A172 (cell line): Measurements from ENCODE around the gene CLEC16A. TPM values are rescaled to one million over a fixed set of nuclear protein-coding genes. Genes with fewer than 3 reads are reported as not detected.
A peak's percentile ranks its signal among the peaks of the same experiment; 100 is the strongest.

Source experiments
- DNase-seq: peaks from one replicate; pipeline ENCODE4 v3.0.0-alpha.2; 2015; ENCODE audit warnings: low spot score
- total RNA-seq: library from RNA; depleted of rRNA; stranded (reverse); fragments of >200 nt; shearing (Covaris generic); gene quantifications from 2 replicates; pipeline ENCODE4 v1.2.3, GENCODE V29; 2014

CLEC16A gene
- total RNA-seq, 1 experiment from 2014 or later, result 17.3 TPM

DNA sequence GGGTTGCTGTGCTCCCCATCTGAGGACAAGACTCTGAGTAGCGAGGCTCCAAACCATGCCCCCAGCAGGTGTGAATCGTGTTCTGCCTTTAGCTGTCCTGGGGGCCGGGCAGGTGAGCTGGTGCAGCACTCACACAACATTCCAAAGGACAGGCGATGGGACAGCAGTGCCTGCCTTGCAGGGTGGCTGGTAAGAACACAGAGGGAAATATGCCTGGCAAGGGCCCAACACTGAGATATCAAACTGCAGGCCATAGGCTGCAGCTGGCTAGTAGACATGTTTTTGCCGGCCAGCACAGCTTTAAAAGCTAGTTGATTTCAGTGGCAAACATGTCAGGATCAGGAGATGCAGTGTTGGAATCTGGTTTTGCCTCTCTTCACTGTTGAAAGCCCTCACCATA, 23.6 kb downstream of the CLEC16A start:
- no peak for DNase-seq

- no peak for DNase-seq
Observed at GRCh38 chr16:10968498-10968897, 24.1 kb downstream of the CLEC16A start.

DNA sequence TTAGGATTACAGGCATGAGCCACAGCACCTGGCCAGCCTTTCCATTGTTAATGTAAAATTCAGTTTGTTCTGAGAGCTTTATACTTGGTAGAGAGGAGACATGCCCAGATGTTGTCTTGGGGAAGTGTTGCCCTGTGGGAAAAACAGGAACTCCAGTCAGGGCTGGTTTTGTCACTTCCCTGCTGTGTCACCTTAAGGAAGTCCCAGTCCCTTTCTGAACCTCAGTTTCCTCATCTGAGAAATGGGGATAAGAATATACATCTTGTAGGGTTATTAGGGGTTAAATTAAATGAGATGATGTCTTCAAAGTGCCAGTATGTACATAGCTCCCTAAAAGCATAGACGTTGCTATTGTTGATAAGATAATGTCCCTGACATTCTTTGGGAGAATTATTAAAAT, 25.3 kb downstream of the CLEC16A start:
- DNase-seq, result no peak

DNA sequence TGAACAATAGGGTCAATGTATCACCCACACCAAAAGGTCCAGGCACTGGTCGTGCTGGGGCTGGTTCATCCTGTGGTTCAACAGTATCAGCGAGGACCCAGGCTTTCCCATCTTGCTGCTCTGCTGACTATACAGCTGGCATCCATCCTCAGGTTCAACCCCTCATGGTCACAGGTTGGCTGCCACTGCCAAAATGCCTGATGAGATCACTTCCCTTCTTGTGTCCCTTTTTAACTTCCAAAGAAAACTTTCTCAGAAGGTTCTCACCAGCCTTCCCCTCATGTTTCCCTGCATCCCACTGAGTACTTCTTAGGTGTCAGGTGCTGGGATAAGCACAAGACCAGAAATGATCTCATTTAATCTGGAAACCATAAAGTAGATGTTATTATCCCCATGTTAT, 25.7 kb downstream of the CLEC16A start:
- no peak for DNase-seq

GRCh38 chr16:10971560-10971961, 27.2 kb downstream of the CLEC16A start:
- peak; percentile 85 for DNase-seq

DNA sequence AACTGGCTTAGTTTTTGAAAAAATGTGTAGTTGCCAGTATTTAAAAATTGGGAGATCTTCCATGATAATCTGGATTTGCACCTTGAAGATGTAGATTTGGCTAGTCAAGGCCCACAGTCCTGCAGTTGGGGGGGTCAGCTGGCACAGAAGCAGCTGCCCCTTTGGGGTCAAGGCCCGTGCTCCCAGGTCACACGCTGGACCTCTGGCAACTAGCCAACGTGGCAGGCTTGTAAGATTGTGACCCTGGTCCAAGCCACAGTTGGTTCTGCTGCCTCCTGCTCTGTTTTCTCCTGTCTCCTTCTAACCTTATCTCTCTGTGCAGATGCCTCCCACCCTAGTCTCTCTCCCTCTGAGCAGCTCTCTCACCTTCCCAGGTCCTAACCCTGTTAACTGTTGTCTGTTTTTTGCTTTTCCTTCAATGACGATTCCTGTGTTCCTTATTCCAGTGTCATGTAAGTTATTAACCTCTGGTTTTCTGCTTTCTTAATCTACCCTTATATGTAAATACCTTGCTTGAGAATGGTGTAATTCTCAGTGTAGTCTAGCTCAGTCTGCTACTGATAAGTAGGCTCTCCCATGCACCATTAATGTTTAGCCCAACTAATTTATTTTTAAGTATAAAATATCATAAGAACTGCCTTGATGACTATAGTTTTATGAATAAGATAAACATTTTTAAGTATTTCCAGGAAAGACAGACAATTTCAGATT, 27.9 kb downstream of the CLEC16A start:
- no peak for DNase-seq

- DNase-seq, result no peak
Observed at GRCh38 chr16:10972819-10973464, 28.6 kb downstream of the CLEC16A start.

GRCh38 chr16:10976634-10977033, 32.3 kb downstream of the CLEC16A start:
- no peak for DNase-seq

- DNase-seq, result no peak
Observed at GRCh38 chr16:10978124-10978523, 33.8 kb downstream of the CLEC16A start.

GRCh38 chr16:10978871-10979446, 34.6 kb downstream of the CLEC16A start:
- DNase-seq, result no peak

DNA sequence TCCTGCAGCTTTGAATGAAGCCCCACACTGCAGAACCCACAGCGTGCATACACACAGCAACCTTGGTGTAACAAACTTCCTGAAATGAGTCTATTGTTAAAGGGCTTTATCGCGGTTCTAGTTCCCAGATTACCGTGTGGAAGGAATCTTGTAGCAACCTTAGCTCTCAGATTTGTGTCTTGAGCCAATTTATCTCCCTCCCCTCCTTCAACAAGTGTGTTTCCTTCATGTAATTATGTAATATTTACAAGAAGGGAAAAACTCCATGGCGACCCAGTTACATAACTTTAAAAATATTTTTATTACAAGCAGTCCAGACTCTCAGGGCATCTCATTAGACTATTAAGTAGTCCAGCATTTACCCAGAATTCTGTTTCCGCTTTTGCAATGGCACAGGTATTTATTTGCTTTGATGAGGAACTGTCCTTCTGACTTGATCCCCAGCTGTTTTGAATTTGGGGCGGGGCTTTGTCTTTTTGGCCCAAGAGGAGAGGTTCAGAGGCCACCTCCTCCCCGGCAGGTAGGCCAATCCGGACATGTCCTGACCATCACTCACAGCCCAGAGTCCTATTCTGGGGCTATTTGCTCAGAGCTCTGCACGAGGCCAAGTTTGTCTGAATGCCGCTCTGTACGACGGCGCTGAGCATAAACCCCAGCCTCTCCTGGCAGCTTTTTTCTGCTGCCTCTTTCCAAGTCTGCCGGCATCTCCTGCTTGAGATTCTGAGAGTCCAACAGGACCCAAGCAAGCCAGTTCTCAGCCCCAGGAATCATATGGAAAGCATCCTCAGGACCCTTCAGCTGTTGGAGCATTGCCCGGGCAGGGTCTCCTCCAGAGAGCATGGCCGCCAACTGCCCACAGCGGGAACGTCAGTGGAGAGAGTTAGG, 35.6 kb downstream of the CLEC16A start:
- no peak for DNase-seq

- no peak for DNase-seq
Observed at GRCh38 chr16:10980813-10981212, 36.4 kb downstream of the CLEC16A start.

DNA sequence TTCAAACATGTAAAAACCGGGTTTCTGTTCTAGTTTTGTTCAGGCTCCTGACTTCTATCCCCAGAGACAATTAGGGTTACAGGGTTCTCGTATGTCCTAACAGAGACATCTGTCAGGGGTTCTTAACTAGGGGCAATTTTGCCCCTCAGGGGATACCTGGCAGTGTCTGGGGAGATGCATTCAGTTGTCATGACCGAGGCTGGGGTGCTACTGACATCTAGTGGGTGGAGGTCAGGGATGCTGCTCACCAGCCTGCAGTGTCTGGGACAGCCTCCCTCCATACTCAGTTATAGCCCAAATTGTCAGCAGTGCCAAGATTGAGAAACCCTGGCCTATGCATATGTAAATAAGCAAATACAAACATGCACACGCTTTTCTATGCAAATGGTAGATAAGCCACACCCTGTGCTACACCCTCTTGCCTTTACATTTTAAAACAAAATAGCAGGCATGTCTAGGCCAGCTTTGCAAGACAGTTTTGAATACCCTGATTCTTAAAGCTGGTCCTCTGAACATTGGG, 37.4 kb downstream of the CLEC16A start:
- DNase-seq, result no peak

- DNase-seq, result no peak
Observed at GRCh38 chr16:10982465-10983150, 38.2 kb downstream of the CLEC16A start.

- DNase-seq, result no peak
Observed at GRCh38 chr16:10983159-10983558, 38.8 kb downstream of the CLEC16A start.

- DNase-seq, result no peak
Observed at GRCh38 chr16:10984509-10984908, 40.1 kb downstream of the CLEC16A start.

- DNase-seq, result no peak
Observed at GRCh38 chr16:10987361-10988163, 43.2 kb downstream of the CLEC16A start.

DNA sequence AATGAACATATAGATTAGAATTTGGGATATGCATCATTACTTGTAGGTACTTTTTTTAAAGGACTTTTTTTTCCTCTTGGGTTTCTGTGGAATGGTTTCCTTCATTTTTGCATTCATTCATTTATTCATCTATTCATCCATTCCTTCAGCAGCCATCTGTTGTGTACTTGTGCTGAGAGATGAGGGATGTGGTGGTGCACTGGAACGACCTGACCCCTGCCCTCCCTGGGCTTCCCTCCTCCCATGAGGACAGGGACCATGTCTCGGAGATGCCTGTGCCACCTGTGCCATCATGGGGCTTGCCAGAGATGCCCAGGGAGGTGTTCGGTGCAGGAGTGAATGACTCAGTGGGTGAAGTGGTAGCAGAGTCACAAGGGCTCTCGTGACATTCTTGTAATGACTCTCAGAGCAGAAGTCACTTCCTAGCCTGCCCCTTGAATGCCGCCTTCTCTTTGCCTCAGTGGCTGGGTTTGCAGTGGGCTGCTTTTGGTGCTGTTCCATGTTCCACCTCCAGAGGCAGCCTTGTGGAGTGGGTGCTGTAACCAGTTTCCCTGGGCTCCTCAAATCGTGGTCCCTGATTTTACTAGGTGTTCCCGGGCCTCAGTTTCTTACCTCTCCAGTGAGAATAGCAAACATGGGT, 43.9 kb downstream of the CLEC16A start:
- no peak for DNase-seq

GRCh38 chr16:10988879-10989278, 44.5 kb downstream of the CLEC16A start:
- DNase-seq, result no peak

DNA sequence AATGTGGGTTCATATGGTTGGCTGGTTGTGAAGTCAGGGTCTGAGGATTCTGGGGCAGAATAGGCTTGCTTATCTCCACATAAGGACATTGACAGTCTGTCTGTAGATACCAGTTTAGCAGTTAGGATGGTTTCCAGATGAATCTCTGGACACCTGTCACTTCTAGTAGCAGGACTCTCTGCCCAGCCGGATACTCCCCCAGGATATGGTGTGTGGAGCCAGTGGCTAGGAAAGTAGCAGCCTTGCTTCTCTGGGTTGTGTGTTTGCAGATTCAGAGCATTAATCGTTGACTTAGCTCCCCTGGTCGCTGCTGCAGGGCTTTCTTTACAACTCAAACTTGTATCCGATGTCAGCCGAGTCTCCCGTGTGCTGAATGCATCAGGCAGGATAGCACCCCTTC, 45.2 kb downstream of the CLEC16A start:
- DNase-seq, result no peak
